A549 (cell line): ENCODE results near the gene DNMT3A. TPM values are rescaled to one million over a fixed set of nuclear protein-coding genes. Genes with fewer than 3 reads are reported as not detected.
"Not testable (repeated sequence)": the region's sequence is repeated elsewhere in the genome, so short reads cannot be mapped to it uniquely, and the experiment has no call there.

Experiments
- ATAC-seq, 2 experiments: fragments of 200-7000 bp in 1 of 2; fragments of >200 bp in 1 of 2; cut with Nextera tagmentation in 1 of 2; cut with Tn5 transposase in 1 of 2; 3 replicates each; pipeline versions ENCODE4 v1.8.0 to v1.9.1; 2018 to 2020; ENCODE audit warnings: mild to moderate bottlenecking in 1 of 2, moderate library complexity in 1 of 2
- CTCF ChIA-PET: fragments of 300-600 bp; sonication (Branson Sonifier 250); formaldehyde crosslinking; extraction: SDS; loops from one replicate; lab custom pipeline; 2021; ENCODE audit warnings: antibody characterized with exemption, inconsistent platforms; lab: Yijun Ruan, JAX
- POLR2A ChIA-PET: fragments of 350-600 bp; formaldehyde crosslinking; extraction: SDS; loops from one replicate; lab custom pipeline; 2021; ENCODE audit warnings: antibody characterized with exemption, inconsistent platforms; lab: Yijun Ruan, JAX
- DNase-seq, 2 experiments: peaks; one replicate each; pipeline versions ENCODE4 v3.0.0 to v3.0.0-alpha.2; 2011 to 2016; ENCODE audit warnings: low read depth in 1 of 2, low spot score in 1 of 2
- FAIRE-seq: peaks from 2 replicates; lab custom pipeline; 2011; peaks lifted over from hg19 to GRCh38; lab: Jason Lieb, UNC
- H3K27ac ChIP-seq, 2 experiments: fragments of >200 bp; sonication (Bioruptor Twin); formaldehyde crosslinking; 3 replicates each; pipeline ENCODE4 v1.5.1; 2016 to 2017
- H3K4me1 ChIP-seq: fragments of >200 bp; sonication (Bioruptor Twin); formaldehyde crosslinking; 3 replicates; pipeline ENCODE4 v1.6.1; 2016
- H3K4me2 ChIP-seq: fragments of >200 bp; sonication (Bioruptor Twin); formaldehyde crosslinking; 3 replicates; pipeline ENCODE4 v1.6.1; 2016
- H3K4me3 ChIP-seq: fragments of >200 bp; sonication (Bioruptor Twin); formaldehyde crosslinking; 3 replicates; pipeline ENCODE4 v1.5.1; 2016
- H3K9me3 ChIP-seq: fragments of >200 bp; sonication (Bioruptor Twin); formaldehyde crosslinking; 3 replicates; pipeline ENCODE4 v1.6.1; 2016
- CEBPB ChIP-seq, 2 experiments: fragments of >200 bp in 1 of 2; sonication (Bioruptor Twin) in 1 of 2; formaldehyde crosslinking in 1 of 2; IDR thresholded peaks; 2 replicates each; pipeline ENCODE4 v1.6.1; 2012 to 2016
- EHF ChIP-seq: fragments of 250-450 bp; sonication (Bioruptor Pico); IDR thresholded peaks from 2 replicates; pipeline ENCODE4 v1.5.0; 2020; ENCODE audit warnings: mild to moderate bottlenecking
- ESRRA ChIP-seq: fragments of 150-350 bp; IDR thresholded peaks from 2 replicates; pipeline ENCODE4 v1.6.1; 2014; ENCODE audit warnings: mild to moderate bottlenecking, low read length, borderline replicate concordance
- GATA3 ChIP-seq: IDR thresholded peaks from 2 replicates; pipeline ENCODE4 v1.6.1; 2012; ENCODE audit warnings: borderline replicate concordance
- HOXA7 ChIP-seq: fragments of 250-450 bp; sonication (Bioruptor Pico); IDR thresholded peaks from 2 replicates; pipeline ENCODE4 v1.5.0; 2020; ENCODE audit warnings: mild to moderate bottlenecking, moderate library complexity
- HOXB13 ChIP-seq: fragments of 250-450 bp; sonication (Bioruptor Pico); IDR thresholded peaks from 2 replicates; pipeline ENCODE4 v1.5.0; 2020; ENCODE audit warnings: low read depth, mild to moderate bottlenecking, moderate library complexity
- HOXB5 ChIP-seq: fragments of 250-450 bp; sonication (Bioruptor Pico); IDR thresholded peaks from 2 replicates; pipeline ENCODE4 v1.5.0; 2020; ENCODE audit warnings: mild to moderate bottlenecking, moderate library complexity
- MYC ChIP-seq: IDR thresholded peaks from 2 replicates; pipeline ENCODE4 v1.6.1; 2012; ENCODE audit warnings: mild to moderate bottlenecking, inconsistent platforms, low read length, improper control_type of control experiment, borderline replicate concordance
- NPAS2 ChIP-seq: fragments of 250-450 bp; sonication (Bioruptor Pico); IDR thresholded peaks from 2 replicates; pipeline ENCODE4 v1.8.0; 2022; ENCODE audit warnings: mild to moderate bottlenecking, moderate library complexity, borderline replicate concordance
- NR3C1 ChIP-seq: fragments of >200 bp; sonication (Bioruptor Twin); formaldehyde crosslinking; IDR thresholded peaks from 3 replicates; pipeline ENCODE4 v1.6.1; 2017
- POLR2A ChIP-seq: IDR thresholded peaks from 2 replicates; pipeline ENCODE4 v1.6.1; 2012; ENCODE audit warnings: mild to moderate bottlenecking, low read length
- SMC3 ChIP-seq: fragments of >200 bp; sonication (Bioruptor Twin); formaldehyde crosslinking; IDR thresholded peaks from 3 replicates; pipeline ENCODE4 v1.6.1; 2018; ENCODE audit warnings: inconsistent platforms
- ZNF302 ChIP-seq: fragments of 250-450 bp; sonication (Bioruptor Pico); IDR thresholded peaks from 2 replicates; pipeline ENCODE4 v1.9.0; 2021; ENCODE audit warnings: inconsistent platforms, mild to moderate bottlenecking, moderate library complexity
- ZSCAN20 ChIP-seq: fragments of 250-450 bp; sonication (Bioruptor Pico); IDR thresholded peaks from 2 replicates; pipeline ENCODE4 v1.8.0; 2022; ENCODE audit warnings: mild to moderate bottlenecking, moderate library complexity
- WGBS: methylation state at CpG from one replicate; pipeline ENCODE4 v1.1.6; 2017; ENCODE audit errors: missing lambda C conversion rate; 5-methylcytosine and 5-hydroxymethylcytosine counted together
- polyA plus RNA-seq, 4 experiments: library from polyadenylated mRNA; depleted of rRNA in 3 of 4; stranded (reverse); fragments of >200 nt; fragmentation: RNase III in 1 of 4; extraction: RNeasy Plus Mini Kit Qiagen cat#74134 plus additional on column Dnase treatment in 1 of 4; gene quantifications; 2 replicates in 3 of 4; 3 replicates in 1 of 4; pipeline ENCODE4 v1.2.3, GENCODE V29; 2011 to 2017
- TF ChIP-seq, protein P1 (sequence below): fragments of >200 bp; sonication (Bioruptor Twin); formaldehyde crosslinking; IDR thresholded peaks from 2 replicates; pipeline ENCODE4 v1.6.1; 2016
- TF ChIP-seq, protein P2 (sequence below): fragments of 250-450 bp; sonication (Bioruptor Pico); IDR thresholded peaks from 2 replicates; pipeline ENCODE4 v1.5.0; 2021; ENCODE audit warnings: mild to moderate bottlenecking, moderate library complexity, borderline replicate concordance
- TF ChIP-seq, protein P3 (sequence below): fragments of 200-600 bp; sonication (generic); IDR thresholded peaks from 2 replicates; pipeline ENCODE4 v1.6.1; 2016; ENCODE audit warnings: antibody characterized with exemption, mild to moderate bottlenecking, moderate library complexity
- TF ChIP-seq, protein P4 (sequence below): IDR thresholded peaks from 2 replicates; pipeline ENCODE4 v1.6.1; 2012
- TF ChIP-seq, protein P5 (sequence below): fragments of >200 bp; sonication (Bioruptor Twin); formaldehyde crosslinking; IDR thresholded peaks from 3 replicates; pipeline ENCODE4 v1.5.1; 2016

Gene DNMT3A
- polyA plus RNA-seq, 2 of the 4 experiments (the other 2 are of a cell fraction), result 4.4 to 11.9 TPM

DNA sequence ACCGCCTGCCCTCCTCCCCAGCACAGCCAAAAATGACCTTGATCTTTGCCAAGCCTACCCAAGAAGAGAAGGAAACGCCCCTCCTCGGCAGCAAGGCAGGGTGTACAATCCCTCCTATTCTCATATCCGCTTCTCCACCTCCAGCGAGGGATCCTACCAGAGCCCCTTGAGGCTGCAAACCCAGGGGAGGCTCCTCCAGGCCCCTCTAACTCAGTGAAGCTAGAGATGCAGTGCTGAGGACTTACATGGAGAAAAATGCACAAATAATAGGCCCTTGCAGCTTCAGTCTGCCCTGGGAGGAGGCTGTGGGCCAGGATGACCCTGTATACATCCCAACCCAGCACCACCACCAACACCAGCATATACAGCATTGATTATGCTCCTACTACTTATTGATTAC lies 126.5 kb downstream of the DNMT3A start:
- Histone ChIP-seq H3K4me2 (peak overlapping the region; percentile 51), H3K9me3 (no peaks in the 10 kb centered on the region), H3K27ac (peak overlapping the region; percentile 70 to 80; a peak in 4 of 6 replicates), H3K4me3 (peak overlapping the region; percentile 51), H3K4me1 (no peaks in the 10 kb centered on the region)
- FAIRE-seq, result no peak
- ATAC-seq, result peak; percentile 18 to 20; a peak in 5 of 6 replicates
- TF ChIP-seq, protein P1, sequence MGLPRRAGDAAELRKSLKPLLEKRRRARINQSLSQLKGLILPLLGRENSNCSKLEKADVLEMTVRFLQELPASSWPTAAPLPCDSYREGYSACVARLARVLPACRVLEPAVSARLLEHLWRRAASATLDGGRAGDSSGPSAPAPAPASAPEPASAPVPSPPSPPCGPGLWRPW, result no peak
- TF ChIP-seq HOXB5 (CRISPR knock-in tag) (no peak), HOXB13 (CRISPR knock-in tag) (no peak), ESRRA (no peak), NPAS2 (CRISPR knock-in tag) (no peak)
- POLR2A ChIA-PET, result interaction anchor here (1.1 kb wide), 1 partner anchor 8 kb away, joined by 3 read pairs; no protein-coding TSS in a partner anchor
- WGBS, result 72% methylated on average over 5 of the region's 5 CpGs
- no peak for DNase-seq
- CTCF ChIA-PET, result interaction anchor here (7.8 kb wide), 1 partner anchor 15 kb away, joined by 52 read pairs; no protein-coding TSS in a partner anchor

DNA sequence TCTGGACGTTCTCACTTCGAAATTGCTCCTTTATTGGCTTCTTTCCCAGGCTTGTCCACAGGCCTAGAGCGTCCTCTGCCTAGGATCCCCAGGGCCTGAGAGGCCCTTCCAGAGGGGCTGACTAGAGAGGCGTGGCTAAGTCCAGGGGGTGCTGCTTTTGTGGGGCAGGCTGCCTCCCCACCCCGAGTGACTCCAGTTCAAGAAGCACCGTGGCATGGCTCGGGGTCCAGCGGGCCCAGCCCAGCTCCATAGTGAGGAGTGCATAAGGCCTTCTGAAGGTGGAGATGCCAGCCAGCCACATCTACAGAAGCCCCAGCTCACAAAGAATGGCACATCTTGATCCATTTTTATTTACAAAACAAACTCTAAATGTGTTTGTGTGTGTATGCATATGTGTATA lies 128.5 kb downstream of the DNMT3A start:
- Histone ChIP-seq H3K4me2 (no peak overlapping the region), H3K4me1 (no peaks in the 10 kb centered on the region), H3K27ac (no peak overlapping the region), H3K4me3 (no peak overlapping the region), H3K9me3 (no peaks in the 10 kb centered on the region)
- no peak for FAIRE-seq
- CTCF ChIA-PET, result interaction anchor here (1.1 to 9.5 kb wide), 4 partner anchors 12 to 47 kb away, joined by 4 to 52 read pairs (median 6); no protein-coding TSS in a partner anchor
- no peak for DNase-seq
- whole genome bisulfite sequencing, result 73% methylated on average over 8 of the region's 8 CpGs
- POLR2A ChIA-PET, result no interaction called here
- TF ChIP-seq POLR2A (no peak), ZSCAN20 (CRISPR knock-in tag) (no peak), CEBPB (IDR thresholded peaks at IDR 0.05) (no peak)
- TF ChIP-seq, protein P2, sequence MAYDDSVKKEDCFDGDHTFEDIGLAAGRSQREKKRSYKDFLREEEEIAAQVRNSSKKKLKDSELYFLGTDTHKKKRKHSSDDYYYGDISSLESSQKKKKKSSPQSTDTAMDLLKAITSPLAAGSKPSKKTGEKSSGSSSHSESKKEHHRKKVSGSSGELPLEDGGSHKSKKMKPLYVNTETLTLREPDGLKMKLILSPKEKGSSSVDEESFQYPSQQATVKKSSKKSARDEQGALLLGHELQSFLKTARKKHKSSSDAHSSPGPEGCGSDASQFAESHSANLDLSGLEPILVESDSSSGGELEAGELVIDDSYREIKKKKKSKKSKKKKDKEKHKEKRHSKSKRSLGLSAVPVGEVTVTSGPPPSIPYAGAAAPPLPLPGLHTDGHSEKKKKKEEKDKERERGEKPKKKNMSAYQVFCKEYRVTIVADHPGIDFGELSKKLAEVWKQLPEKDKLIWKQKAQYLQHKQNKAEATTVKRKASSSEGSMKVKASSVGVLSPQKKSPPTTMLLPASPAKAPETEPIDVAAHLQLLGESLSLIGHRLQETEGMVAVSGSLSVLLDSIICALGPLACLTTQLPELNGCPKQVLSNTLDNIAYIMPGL (CRISPR knock-in tag), result no peak
- TF ChIP-seq, protein P3, sequence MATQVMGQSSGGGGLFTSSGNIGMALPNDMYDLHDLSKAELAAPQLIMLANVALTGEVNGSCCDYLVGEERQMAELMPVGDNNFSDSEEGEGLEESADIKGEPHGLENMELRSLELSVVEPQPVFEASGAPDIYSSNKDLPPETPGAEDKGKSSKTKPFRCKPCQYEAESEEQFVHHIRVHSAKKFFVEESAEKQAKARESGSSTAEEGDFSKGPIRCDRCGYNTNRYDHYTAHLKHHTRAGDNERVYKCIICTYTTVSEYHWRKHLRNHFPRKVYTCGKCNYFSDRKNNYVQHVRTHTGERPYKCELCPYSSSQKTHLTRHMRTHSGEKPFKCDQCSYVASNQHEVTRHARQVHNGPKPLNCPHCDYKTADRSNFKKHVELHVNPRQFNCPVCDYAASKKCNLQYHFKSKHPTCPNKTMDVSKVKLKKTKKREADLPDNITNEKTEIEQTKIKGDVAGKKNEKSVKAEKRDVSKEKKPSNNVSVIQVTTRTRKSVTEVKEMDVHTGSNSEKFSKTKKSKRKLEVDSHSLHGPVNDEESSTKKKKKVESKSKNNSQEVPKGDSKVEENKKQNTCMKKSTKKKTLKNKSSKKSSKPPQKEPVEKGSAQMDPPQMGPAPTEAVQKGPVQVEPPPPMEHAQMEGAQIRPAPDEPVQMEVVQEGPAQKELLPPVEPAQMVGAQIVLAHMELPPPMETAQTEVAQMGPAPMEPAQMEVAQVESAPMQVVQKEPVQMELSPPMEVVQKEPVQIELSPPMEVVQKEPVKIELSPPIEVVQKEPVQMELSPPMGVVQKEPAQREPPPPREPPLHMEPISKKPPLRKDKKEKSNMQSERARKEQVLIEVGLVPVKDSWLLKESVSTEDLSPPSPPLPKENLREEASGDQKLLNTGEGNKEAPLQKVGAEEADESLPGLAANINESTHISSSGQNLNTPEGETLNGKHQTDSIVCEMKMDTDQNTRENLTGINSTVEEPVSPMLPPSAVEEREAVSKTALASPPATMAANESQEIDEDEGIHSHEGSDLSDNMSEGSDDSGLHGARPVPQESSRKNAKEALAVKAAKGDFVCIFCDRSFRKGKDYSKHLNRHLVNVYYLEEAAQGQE, result no peak
- TF ChIP-seq, all 56 proteins: peak for 0
- no peak for ATAC-seq

DNA sequence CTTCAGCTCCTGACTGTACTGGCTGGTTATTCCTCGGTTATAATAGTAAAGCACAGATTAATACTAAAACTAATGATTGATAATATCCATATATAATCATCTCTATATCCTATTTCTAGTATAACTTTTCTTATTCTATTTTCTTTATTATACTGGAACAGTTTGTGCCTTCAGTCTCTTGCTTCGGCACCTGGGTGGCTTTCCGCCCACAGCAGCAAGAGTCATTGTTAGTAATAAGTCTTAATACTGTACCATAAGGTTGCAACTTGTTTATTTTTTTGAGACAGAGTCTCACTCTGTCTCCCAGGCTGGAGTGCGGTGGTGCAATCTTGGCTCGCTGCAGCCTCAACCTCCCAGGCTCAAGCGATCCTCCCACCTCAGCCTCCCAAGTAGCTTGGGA lies 130.8 kb downstream of the DNMT3A start:
- DNase-seq, POLR2A ChIA-PET, ATAC-seq, H3K4me3 ChIP-seq, H3K9me3 ChIP-seq, H3K4me1 ChIP-seq, H3K4me2 ChIP-seq, FAIRE-seq, H3K27ac ChIP-seq: not testable (repeated sequence)
- WGBS, result 91% methylated on average over 6 of the region's 6 CpGs
- CTCF ChIA-PET, result interaction anchor here (0.6 to 9.5 kb wide), 4 partner anchors 15 to 1099 kb away, joined by 3 to 52 read pairs (median 4); no protein-coding TSS in a partner anchor

DNA sequence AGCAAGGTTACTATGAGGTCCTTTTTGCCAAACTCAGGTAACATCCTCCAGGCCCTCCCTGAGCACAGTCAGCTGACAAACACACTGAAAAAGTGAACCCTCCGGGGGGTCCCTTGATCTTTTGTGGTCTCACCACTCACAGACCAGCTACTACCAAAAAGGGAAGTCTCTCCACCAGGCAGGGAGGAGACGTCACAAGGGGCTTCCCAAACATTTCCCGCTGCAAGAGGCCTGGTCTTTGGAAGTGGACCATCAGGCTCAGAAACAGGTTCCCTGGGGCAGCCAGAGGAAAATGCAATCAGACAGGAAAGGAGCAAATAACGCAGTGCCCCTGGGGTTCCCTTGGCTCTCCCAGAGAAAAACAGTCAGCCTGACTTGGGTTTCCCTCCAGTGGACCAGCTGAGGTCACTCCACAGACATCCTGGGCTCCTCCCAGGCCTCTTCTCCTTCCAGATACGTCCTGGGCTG lies 134.6 kb downstream of the DNMT3A start:
- no peak for DNase-seq
- H3K4me1 ChIP-seq, result no peaks in the 10 kb centered on the region
- no peaks in the 10 kb centered on the region for H3K9me3 ChIP-seq
- no peak for FAIRE-seq
- no peak overlapping the region for H3K27ac ChIP-seq
- H3K4me2 ChIP-seq, result no peak overlapping the region
- CTCF ChIA-PET, result interaction anchor here (1.7 to 9.5 kb wide), 4 partner anchors 11 to 232 kb away, joined by 6 to 52 read pairs (median 12); no protein-coding TSS in a partner anchor
- no peak overlapping the region for H3K4me3 ChIP-seq
- 77% methylated on average over 5 of the region's 5 CpGs for WGBS
- POLR2A ChIA-PET, result interaction anchor here (0.7 kb wide), 1 partner anchor 9 kb away, joined by 3 read pairs; no protein-coding TSS in a partner anchor
- ATAC-seq, result no peak
- TF ChIP-seq, protein P2 (CRISPR knock-in tag), result no peak
- TF ChIP-seq SMC3, result no peak
- TF ChIP-seq ZSCAN20 (CRISPR knock-in tag), result no peak
- TF ChIP-seq NR3C1, result no peak
- TF ChIP-seq ESRRA, result no peak
- TF ChIP-seq, protein P4, sequence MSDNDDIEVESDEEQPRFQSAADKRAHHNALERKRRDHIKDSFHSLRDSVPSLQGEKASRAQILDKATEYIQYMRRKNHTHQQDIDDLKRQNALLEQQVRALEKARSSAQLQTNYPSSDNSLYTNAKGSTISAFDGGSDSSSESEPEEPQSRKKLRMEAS, result no peak
- TF ChIP-seq GATA3, result no peak
- TF ChIP-seq ZNF302 (CRISPR knock-in tag), result no peak
- TF ChIP-seq, protein P5, sequence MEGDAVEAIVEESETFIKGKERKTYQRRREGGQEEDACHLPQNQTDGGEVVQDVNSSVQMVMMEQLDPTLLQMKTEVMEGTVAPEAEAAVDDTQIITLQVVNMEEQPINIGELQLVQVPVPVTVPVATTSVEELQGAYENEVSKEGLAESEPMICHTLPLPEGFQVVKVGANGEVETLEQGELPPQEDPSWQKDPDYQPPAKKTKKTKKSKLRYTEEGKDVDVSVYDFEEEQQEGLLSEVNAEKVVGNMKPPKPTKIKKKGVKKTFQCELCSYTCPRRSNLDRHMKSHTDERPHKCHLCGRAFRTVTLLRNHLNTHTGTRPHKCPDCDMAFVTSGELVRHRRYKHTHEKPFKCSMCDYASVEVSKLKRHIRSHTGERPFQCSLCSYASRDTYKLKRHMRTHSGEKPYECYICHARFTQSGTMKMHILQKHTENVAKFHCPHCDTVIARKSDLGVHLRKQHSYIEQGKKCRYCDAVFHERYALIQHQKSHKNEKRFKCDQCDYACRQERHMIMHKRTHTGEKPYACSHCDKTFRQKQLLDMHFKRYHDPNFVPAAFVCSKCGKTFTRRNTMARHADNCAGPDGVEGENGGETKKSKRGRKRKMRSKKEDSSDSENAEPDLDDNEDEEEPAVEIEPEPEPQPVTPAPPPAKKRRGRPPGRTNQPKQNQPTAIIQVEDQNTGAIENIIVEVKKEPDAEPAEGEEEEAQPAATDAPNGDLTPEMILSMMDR, result no peak
- TF ChIP-seq MYC, result no peak
- no peak for TF ChIP-seq HOXA7
- TF ChIP-seq EHF (CRISPR knock-in tag), result no peak
